Measurements from ENCODE around the gene SUCLA2.

GRCh38 chr13:47896111-47896510 is 105.0 kb downstream of the SUCLA2 start:
- TF ChIP-seq CTCF (IDR thresholded peaks at IDR 0.05; ENCODE audit: poor library complexity) (no peak), EZH2phosphoT487 (IDR thresholded peaks at IDR 0.05; ENCODE audit: low read depth, severe bottlenecking, unreplicated experiment) (no peak)

Measured in hepatocyte (in vitro differentiated cells).